ENCODE measurements around the gene MANBA. TPM values are rescaled to one million over a fixed set of nuclear protein-coding genes. Genes with fewer than 3 reads are reported as not detected.
"Not testable (repeated sequence)": the region's sequence is repeated elsewhere in the genome, so short reads cannot be mapped to it uniquely, and the experiment has no call there.

The MANBA gene
- total and polyA plus RNA-seq, 2 of the 13 experiments (the other 11 are each of a cell fraction or from before 2014, with no cell fraction given) = 11.7 to 33.3 TPM

DNA sequence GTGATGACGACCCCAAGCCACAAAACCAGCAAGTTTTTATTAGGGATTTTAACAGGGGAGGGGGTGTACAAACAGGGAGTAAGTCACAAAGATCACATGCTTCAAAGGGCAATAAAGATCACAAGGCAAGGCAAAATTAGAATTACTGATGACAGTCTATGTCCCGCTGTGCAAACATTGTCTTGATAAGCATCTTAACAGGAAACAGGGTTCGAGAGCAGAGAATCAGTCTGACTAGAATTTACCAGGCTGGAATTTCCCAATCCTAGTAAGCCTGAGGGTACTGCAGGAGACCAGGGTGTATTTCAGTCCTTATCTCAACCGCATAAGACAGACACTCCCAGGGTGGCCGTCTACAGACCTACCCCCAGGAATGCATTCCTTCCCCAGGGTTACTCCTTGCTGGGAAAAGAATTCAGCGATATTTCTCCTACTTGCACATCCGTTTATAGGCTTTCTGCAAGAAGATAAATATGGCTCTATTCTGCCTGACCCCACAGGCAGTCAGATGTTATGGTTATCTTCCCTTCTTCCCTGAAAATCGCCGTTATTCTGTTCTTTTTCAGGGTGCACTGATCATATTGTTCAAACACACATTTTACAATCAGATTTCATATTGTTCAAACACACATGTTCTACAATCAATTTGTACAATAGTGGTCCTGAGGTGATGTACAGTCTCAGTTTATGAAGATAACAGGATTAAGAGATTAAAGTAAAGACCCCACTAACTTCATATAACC lies 41.8 kb downstream of the MANBA start (continued):
- 0 out of 2 replicates have a peak, but pooled peaks have one; percentile 32 for TF ChIP-seq FOXJ3 (CRISPR knock-in tag; IDR thresholded peaks at IDR 0.05; ENCODE audit: borderline replicate concordance)
- TF ChIP-seq TBX2 (CRISPR knock-in tag; IDR thresholded peaks at IDR 0.05; ENCODE audit: borderline replicate concordance) = peak; percentile 34; the same call in 1 of the 2 replicates
- 0 out of 2 replicates have a peak, but pooled peaks have one; percentile 26 for TF ChIP-seq ETV5 (CRISPR knock-in tag; IDR thresholded peaks at IDR 0.05; ENCODE audit: borderline replicate concordance)
- peak; percentile 70 for TF ChIP-seq TFE3 (CRISPR knock-in tag; IDR thresholded peaks at IDR 0.05)
- TF ChIP-seq GATAD2A (CRISPR knock-in tag; IDR thresholded peaks at IDR 0.05) = peak; percentile 29; the same call in 1 of the 2 replicates
- TF ChIP-seq TCF7 (IDR thresholded peaks at IDR 0.05; ENCODE audit: low read depth) = peak; percentile 60
- peak; percentile 43; the same call in 1 of the 2 replicates for TF ChIP-seq CREM (IDR thresholded peaks at IDR 0.05)
- TF ChIP-seq CREM (CRISPR knock-in tag; IDR thresholded peaks at IDR 0.05); FOXA1 (IDR thresholded peaks at IDR 0.05); SOX6 (IDR thresholded peaks at IDR 0.05): not testable (repeated sequence)
- peak; percentile 44; the same call in 1 of the 2 replicates for TF ChIP-seq NCOA2 (CRISPR knock-in tag; IDR thresholded peaks at IDR 0.05)
- TF ChIP-seq FOXA1 (CRISPR knock-in tag; IDR thresholded peaks at IDR 0.05) = peak; percentile 30; the same call in 1 of the 2 replicates
- peak; percentile 21; the same call in 1 of the 2 replicates for TF ChIP-seq HOXA3 (CRISPR knock-in tag; IDR thresholded peaks at IDR 0.05)
- TF ChIP-seq SOX6 (CRISPR knock-in tag; IDR thresholded peaks at IDR 0.05) = peak; percentile 44; the same call in 1 of the 2 replicates
- TF ChIP-seq FOXA3 (CRISPR knock-in tag; IDR thresholded peaks at IDR 0.05) = 0 out of 2 replicates have a peak, but pooled peaks have one; percentile 11
- TF ChIP-seq, protein P1, sequence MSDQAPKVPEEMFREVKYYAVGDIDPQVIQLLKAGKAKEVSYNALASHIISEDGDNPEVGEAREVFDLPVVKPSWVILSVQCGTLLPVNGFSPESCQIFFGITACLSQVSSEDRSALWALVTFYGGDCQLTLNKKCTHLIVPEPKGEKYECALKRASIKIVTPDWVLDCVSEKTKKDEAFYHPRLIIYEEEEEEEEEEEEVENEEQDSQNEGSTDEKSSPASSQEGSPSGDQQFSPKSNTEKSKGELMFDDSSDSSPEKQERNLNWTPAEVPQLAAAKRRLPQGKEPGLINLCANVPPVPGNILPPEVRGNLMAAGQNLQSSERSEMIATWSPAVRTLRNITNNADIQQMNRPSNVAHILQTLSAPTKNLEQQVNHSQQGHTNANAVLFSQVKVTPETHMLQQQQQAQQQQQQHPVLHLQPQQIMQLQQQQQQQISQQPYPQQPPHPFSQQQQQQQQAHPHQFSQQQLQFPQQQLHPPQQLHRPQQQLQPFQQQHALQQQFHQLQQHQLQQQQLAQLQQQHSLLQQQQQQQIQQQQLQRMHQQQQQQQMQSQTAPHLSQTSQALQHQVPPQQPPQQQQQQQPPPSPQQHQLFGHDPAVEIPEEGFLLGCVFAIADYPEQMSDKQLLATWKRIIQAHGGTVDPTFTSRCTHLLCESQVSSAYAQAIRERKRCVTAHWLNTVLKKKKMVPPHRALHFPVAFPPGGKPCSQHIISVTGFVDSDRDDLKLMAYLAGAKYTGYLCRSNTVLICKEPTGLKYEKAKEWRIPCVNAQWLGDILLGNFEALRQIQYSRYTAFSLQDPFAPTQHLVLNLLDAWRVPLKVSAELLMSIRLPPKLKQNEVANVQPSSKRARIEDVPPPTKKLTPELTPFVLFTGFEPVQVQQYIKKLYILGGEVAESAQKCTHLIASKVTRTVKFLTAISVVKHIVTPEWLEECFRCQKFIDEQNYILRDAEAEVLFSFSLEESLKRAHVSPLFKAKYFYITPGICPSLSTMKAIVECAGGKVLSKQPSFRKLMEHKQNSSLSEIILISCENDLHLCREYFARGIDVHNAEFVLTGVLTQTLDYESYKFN (CRISPR knock-in tag; conservative IDR thresholded peaks at IDR 0.05) = peak; percentile 67
- peak; percentile 26; the same call in 1 of the 2 replicates for TF ChIP-seq FOSL2 (CRISPR knock-in tag; IDR thresholded peaks at IDR 0.05)
- peak; percentile 47 for TF ChIP-seq CEBPG (CRISPR knock-in tag; IDR thresholded peaks at IDR 0.05)
- peak; percentile 30; the same call in 1 of the 2 replicates for TF ChIP-seq HNF4A (CRISPR knock-in tag; IDR thresholded peaks at IDR 0.05)
- TF ChIP-seq ZNF792 (CRISPR knock-in tag; IDR thresholded peaks at IDR 0.05) = 0 out of 2 replicates have a peak, but pooled peaks have one; percentile 17
